Breast epithelium (tissue), 3 donors: ENCODE results near the gene FOXC1.

Source experiments
- CTCF ChIP-seq, 3 donors: fragments of 450-650 bp; IDR thresholded peaks; one replicate each; pipeline ENCODE4 v1.5.1; 2016 to 2017; ENCODE audit warnings: antibody characterized with exemption in 3 of 3, mild to moderate bottlenecking in 3 of 3, moderate library complexity in 3 of 3
- POLR2AphosphoS5 ChIP-seq, 3 donors: sonication (generic); formaldehyde crosslinking; IDR thresholded peaks; one replicate each; pipeline ENCODE4 v1.6.1; 2017; ENCODE audit warnings: antibody characterized with exemption in 3 of 3

- TF ChIP-seq CTCF (IDR thresholded peaks at IDR 0.05) (no peak), POLR2AphosphoS5 (IDR thresholded peaks at IDR 0.05) (no peak)
Measured at GRCh38 chr6:1581120-1581991, 28.4 kb upstream of the FOXC1 start.
